ENCODE measurements around the gene DPF3. TPM values are rescaled to one million over a fixed set of nuclear protein-coding genes. Genes with fewer than 3 reads are reported as not detected.

The DPF3 gene
- total RNA-seq, 4 donors from 2014 or later = under 0.01 to 2.7 (median 0.61) TPM; not detected in 1

DNA sequence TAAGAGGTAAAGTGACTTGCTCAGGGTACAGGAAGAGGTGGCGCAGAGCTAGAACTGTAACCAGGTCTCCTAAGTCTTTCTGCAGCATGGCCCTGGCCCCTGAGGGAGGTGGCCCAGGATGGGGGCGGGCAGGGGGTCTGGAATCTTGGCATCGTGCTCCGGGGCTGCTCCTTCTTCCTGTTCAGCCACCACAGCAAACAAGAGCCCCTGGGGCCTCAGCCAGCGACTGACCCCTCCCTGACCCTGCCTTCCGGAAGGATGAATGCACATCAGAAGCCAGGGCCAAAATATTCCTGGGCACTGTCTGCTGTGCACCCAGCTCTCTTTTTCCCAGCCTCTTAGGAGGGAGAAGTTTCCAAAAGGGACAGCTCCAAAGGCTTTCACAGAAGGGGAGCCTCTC is 242.8 kb downstream of the DPF3 start:
- no peak for DNase-seq
- no peaks in the 10 kb centered on the region for H3K36me3 ChIP-seq
- H3K4me1 ChIP-seq = peaks cover 0 to 4% (median 0%) of the 10 kb centered on the region in 3 donors
- WGBS, 2 donors = 11 to 90% methylated on average over 1 to 3 of the region's 6 CpGs
- peaks cover 0 to 11% (median 0%) of the 10 kb centered on the region in 4 donors for H3K27me3 ChIP-seq
- intact Hi-C loops (cut with DNase I) = no loop called here
- no peak overlapping the region for H3K27ac ChIP-seq
- no peak for TF ChIP-seq CTCF (IDR thresholded peaks at IDR 0.05)
- no peak for TF ChIP-seq POLR2A (IDR thresholded peaks at IDR 0.05)
- H3K9me3 ChIP-seq = no peaks in the 10 kb centered on the region
- no peak overlapping the region for H3K4me3 ChIP-seq

DNA sequence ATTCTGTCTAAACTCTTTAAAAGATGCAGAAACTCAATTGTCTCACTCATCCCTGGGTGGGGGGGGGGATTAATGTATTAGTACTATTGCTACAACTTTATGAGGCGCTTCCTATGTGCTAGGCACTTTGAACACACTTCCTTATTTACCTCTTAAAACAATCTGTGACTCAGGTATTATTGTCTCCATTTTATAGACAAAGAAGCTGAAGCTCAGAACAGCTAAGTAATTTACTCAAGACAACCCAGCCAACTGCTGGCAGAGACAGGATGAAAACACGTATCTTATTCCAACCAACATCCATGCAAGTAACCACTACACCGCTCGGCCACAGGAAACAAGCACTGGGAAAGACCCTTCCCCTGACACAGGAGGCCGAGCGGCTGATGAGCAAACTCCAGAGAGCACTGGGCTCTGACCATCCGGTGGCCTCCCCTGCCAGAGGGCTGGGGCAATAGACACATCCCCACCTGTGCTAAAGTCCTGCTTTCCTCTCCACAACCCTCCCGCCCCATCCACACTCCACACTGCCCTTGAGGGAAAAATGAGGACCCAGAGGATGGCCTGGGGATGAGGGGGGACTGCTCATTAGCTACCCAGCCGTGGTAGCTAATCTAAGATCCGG is 244.2 kb downstream of the DPF3 start:
- H3K36me3 ChIP-seq = no peaks in the 10 kb centered on the region
- peaks cover 0 to 4% (median 0%) of the 10 kb centered on the region in 3 donors for H3K4me1 ChIP-seq
- TF ChIP-seq CTCF (IDR thresholded peaks at IDR 0.05) (no peak), POLR2A (IDR thresholded peaks at IDR 0.05) (no peak)
- intact Hi-C loops (cut with DNase I) = no loop called here
- 70% methylated on average over 8 to 10 of the region's 10 CpGs for WGBS, 2 donors
- no peak for DNase-seq
- H3K9me3 ChIP-seq = no peaks in the 10 kb centered on the region
- no peak overlapping the region for H3K4me3 ChIP-seq
- H3K27me3 ChIP-seq = peaks cover 0 to 11% (median 0%) of the 10 kb centered on the region in 4 donors
- no peak overlapping the region for H3K27ac ChIP-seq

GRCh38 chr14:72647782-72648181 is 246.1 kb downstream of the DPF3 start:
- peaks cover 0 to 11% (median 0%) of the 10 kb centered on the region in 4 donors for H3K27me3 ChIP-seq
- H3K9me3 ChIP-seq = no peaks in the 10 kb centered on the region
- H3K36me3 ChIP-seq = no peaks in the 10 kb centered on the region
- WGBS, 2 donors = 88 to 90% methylated on average over 9 of the region's 9 CpGs
- H3K4me1 ChIP-seq = peaks cover 0 to 4% (median 0%) of the 10 kb centered on the region in 3 donors
- intact Hi-C loops (cut with DNase I) = no loop called here
- no peak overlapping the region for H3K4me3 ChIP-seq
- TF ChIP-seq CTCF (IDR thresholded peaks at IDR 0.05) (no peak), POLR2A (IDR thresholded peaks at IDR 0.05) (no peak)
- H3K27ac ChIP-seq = no peak overlapping the region
- no peak for DNase-seq

DNA sequence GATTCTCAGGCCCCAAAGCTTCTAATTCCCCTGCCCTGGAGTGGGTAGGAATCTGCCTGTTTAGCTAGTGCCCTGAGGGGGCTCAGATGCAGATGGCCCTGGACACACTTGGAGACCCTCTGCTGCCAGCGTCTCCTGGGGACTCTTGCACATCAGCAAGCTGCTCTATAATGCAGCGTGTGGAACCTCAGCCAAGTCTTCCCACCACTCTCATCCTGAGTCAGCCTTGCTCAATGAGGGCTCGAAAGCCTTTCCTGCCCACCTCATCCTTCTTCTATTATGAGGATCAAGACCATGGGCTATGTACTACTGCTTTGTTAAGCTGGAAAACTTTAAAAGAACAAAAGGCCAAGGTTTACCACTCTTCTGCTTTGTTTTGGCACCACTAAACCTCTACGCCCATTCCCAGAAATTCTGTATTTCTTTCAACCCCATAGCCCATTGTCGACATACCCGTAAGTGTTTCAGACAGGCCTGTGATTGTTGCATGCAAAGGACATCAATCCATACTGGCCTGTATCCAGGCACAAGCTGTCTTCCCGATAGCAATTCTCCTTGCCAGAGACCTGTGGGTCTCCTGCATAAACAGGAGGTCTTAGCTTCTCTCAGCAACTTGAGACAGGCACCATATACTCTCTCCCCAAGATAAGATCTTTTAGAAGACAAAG is 246.9 kb downstream of the DPF3 start:
- no peak for DNase-seq
- TF ChIP-seq CTCF (IDR thresholded peaks at IDR 0.05) (no peak), POLR2A (IDR thresholded peaks at IDR 0.05) (no peak)
- Histone ChIP-seq H3K27ac (no peak overlapping the region), H3K36me3 (no peaks in the 10 kb centered on the region), H3K27me3 (peaks cover 0 to 11% (median 0%) of the 10 kb centered on the region in 4 donors), H3K4me3 (no peak overlapping the region), H3K4me1 (peaks cover 0 to 4% (median 0%) of the 10 kb centered on the region in 3 donors), H3K9me3 (no peaks in the 10 kb centered on the region)
- intact Hi-C loops (cut with DNase I) = no loop called here
- WGBS, 2 donors = 72 to 82% methylated on average over 7 of the region's 7 CpGs

DNA sequence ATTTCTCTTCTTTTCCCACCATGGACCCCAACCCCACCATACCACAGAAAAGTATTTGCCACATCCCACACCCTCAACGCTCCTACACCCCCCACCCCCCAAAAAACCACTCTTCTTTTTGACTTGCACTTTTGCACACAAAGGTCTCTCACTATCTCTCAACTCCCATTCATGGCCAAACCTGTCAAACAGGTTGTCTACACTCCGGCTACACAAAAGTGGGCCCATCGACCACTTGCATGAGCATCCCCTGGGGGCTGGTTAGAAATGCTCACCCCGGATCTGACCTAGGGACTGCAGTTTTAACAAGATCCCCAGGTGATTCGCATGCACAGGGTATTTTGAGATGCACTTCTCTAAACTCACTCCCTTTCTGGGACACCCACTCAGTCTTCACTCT is 248.2 kb downstream of the DPF3 start:
- Histone ChIP-seq H3K27me3 (peaks cover 0 to 11% (median 0%) of the 10 kb centered on the region in 4 donors), H3K9me3 (no peaks in the 10 kb centered on the region), H3K36me3 (no peaks in the 10 kb centered on the region), H3K4me3 (no peak overlapping the region), H3K27ac (no peak overlapping the region), H3K4me1 (peaks cover 0 to 2% (median 0%) of the 10 kb centered on the region in 3 donors)
- no peak for DNase-seq
- intact Hi-C loops (cut with DNase I) = no loop called here
- 77 to 89% methylated on average over 5 of the region's 5 CpGs for WGBS, 2 donors
- no peak for TF ChIP-seq POLR2A (IDR thresholded peaks at IDR 0.05)
- TF ChIP-seq CTCF (IDR thresholded peaks at IDR 0.05) = no peak

Measured in esophagus squamous epithelium (tissue), 5 donors.